Measurements from ENCODE around the gene CAMK2B.

The CAMK2B gene

DNA sequence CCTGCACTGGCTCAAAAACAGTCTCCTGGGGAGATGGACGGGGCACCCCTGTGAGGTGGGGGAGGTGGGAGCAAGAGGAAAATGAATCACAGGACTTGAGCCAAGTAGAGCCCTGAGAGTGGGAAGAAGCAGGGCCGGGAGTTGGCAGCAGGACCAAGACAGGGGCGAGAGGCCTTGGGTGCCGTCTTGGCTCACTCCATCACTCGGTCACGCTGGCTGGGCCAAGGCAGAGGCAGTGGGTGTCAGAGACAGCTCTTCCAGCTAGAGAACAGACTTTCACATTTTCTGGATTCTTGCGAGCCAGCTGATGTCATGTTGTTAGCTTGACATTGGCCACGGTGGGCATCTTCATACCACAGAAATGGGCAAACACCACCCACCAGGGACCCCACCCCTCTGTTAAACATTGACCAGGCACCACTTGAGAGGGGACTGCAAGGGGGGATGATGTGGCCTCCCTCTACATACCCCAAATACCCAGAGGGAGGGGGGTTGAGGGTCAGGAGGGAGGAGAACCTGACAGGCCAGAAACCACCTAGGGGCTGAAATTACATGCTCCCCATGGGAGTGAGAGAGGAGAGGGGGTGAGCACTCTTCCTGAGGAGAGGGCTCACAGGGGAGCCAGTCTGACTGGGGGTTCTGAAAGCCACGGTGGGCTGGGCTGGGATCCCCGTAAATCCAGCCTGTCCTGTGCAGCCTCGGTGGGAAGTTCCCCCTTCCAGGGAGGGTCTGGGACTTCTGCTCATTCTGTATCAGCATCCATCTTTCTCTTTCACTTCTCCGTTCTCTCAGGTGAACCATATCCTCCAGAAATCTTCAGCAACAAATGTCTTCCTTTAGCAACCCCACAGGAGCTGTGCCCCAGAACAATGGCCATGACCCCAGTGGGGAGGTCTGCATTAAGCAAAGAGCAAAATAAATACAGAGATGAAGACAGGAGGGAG, 19.6 kb downstream of the CAMK2B start:
- TF ChIP-seq, protein P1, sequence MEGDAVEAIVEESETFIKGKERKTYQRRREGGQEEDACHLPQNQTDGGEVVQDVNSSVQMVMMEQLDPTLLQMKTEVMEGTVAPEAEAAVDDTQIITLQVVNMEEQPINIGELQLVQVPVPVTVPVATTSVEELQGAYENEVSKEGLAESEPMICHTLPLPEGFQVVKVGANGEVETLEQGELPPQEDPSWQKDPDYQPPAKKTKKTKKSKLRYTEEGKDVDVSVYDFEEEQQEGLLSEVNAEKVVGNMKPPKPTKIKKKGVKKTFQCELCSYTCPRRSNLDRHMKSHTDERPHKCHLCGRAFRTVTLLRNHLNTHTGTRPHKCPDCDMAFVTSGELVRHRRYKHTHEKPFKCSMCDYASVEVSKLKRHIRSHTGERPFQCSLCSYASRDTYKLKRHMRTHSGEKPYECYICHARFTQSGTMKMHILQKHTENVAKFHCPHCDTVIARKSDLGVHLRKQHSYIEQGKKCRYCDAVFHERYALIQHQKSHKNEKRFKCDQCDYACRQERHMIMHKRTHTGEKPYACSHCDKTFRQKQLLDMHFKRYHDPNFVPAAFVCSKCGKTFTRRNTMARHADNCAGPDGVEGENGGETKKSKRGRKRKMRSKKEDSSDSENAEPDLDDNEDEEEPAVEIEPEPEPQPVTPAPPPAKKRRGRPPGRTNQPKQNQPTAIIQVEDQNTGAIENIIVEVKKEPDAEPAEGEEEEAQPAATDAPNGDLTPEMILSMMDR (IDR thresholded peaks at IDR 0.05; ENCODE audit: borderline replicate concordance, insufficient read depth, low read depth, low read length), result no peak

DNA sequence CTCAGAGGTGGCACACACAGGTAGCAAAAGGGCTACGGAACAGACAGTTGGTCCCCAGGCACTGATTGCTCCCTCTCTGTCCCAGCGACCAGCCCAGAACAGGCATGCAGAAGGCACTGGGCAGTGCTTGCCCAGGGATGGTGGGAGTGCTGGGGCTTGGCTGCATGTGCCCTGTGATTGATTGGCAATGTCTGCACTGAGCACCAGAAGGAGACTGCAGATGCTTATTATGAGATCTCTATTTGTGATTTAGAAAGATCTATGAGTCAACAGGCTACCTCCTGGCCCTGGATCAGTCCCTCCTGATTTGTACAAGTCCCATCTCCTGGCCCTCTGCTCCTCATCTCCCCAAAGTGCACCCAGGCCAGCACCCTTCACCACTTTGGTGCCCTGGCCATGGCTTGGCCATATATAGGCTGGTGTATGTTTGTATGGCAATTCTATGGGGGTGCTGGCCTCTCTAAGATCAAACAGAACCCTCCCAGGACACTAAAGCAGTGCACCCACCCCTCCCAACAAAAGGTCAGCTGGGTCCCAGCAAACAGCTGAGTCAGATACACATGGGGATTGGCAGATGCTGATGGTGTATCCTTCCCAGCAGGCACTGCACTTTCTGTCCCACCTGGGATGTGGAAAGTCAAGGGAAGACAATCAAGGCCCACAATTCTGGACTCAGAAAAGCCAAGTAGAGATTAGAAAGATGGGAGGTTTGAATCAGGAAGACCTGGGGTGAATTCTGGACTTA, 30.9 kb downstream of the CAMK2B start:
- H3K4me3 ChIP-seq (ENCODE audit: low read depth, low read length), result no peak overlapping the region
- TF ChIP-seq, protein P1 (IDR thresholded peaks at IDR 0.05; ENCODE audit: borderline replicate concordance, insufficient read depth, low read depth, low read length), result no peak

More for the DNA sequence above, 19.6 kb downstream of the CAMK2B start:
- H3K4me3 ChIP-seq (ENCODE audit: low read depth, low read length), result no peak overlapping the region

DNA sequence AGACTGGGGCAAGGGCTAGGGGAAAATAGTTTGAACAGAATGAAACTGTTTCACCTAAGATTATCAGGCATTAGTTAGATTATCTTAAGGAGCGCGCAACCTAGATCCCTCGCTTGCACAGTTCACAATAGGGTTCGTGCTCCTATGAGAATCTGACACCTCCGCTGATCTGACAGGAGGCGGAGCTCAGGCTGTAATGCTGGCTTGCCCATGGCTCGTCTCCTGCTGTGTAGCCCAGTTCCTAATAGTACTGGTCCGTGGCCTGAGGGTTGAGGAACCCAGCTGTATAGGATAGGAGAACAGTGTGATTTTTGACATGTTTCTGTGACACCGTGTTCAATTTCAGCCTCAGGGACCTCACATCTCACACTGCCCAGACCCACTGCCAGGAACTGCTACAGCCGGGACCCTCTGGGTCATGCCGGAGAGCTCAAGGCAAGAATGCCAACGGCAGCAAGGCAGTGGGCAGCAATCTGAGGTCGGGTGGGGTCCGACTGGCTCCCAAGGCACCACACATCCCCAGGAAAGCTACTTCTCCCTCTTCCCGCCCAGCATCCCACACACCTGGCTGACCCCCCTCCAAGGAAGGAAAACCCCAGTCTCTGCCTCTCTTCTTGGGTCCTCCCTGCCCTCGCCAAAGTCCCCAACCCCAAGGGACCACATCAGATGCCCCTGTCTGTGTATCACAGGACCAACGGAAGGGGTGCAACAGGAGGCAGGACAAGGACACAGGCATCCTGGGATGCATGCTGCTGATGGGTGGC, 31.7 kb downstream of the CAMK2B start:
- H3K4me3 ChIP-seq (ENCODE audit: low read depth, low read length), result no peak overlapping the region
- TF ChIP-seq, protein P1 (IDR thresholded peaks at IDR 0.05; ENCODE audit: borderline replicate concordance, insufficient read depth, low read depth, low read length), result no peak

DNA sequence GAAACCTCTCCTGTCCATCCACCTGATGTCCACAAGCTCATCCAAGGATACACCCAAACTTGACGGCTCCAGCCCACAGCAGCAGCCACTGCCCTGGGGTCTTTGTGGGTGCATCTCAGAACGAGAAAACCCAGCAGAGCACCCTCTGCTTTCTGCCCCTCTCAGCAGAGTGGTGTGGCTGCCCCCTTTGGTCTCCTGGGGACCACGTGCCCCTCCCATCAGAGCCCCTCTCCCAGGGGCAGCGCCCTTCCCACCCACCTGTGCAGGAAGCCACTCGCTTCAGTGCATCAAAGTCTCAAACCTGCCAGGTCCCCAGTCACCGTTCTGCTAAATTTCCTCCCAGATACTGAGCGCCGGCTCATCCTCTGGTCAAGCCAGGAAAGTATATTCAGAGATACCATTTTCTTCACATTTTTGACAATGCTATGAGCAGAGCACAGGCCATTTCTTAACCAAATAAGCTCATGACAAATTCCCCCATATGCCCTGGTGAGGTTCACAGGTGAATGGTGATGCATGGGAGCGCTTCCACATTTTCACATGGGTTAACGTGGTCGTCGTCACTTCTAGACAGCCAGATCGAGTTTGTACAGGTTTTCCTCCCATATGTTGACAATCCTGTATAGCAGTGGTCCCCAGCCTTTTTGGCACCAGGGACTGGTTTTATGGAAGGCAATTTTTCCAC, 32.4 kb downstream of the CAMK2B start:
- TF ChIP-seq, protein P1 (IDR thresholded peaks at IDR 0.05; ENCODE audit: borderline replicate concordance, insufficient read depth, low read depth, low read length), result no peak
- H3K4me3 ChIP-seq (ENCODE audit: low read depth, low read length), result no peak overlapping the region

DNA sequence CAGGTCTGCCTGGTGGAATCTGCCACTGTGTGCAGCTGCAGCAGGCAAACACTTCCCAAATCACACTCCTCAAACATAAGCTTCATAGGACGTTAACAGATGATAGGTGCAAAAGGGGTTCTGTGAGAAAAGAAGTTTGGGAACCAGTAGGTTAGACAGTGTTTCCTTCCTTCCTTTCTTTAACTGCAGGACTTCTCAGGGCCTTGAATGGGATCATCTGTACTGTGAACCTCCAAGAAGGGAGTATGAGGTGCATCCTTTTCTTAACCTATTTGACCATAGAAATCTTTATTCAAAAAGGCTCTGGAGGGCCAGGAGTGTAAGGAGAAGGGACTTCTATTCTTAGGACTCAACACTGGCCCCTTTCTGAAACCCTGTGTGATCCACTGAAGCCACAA, 33.0 kb downstream of the CAMK2B start:
- TF ChIP-seq, protein P1 (IDR thresholded peaks at IDR 0.05; ENCODE audit: borderline replicate concordance, insufficient read depth, low read depth, low read length), result no peak
- H3K4me3 ChIP-seq (ENCODE audit: low read depth, low read length), result no peak overlapping the region

DNA sequence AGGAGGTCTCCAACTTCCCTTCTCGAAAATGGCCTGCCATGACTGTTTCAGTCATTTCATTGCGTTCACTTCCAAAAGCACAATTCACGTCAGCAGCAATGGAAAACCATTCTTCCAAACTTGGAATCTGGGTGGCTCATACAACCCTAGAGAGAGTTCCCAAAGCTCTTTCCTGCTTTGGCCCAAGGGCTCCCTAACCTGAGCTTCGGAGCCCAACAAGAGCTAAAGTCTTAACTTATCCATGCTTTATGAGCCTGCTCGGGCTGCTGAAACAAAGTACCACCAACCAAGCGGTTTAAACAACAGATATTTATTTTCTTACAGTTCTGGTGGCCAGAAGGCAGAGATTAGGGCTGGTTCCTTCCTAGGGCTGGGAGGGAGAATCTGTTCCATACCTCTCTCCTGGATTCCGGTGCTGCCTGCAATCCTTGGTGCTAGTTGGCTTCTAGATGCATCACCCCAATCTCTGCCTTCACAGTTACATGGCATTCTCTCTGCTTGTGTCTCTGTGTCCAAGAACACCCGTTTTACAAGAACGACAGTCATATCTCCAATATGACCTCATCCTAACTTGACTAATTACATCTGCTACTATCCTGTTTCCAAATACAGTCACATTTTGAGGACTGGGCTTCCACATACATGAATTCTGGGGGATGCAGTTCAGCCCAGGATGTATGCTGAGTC, 33.5 kb downstream of the CAMK2B start:
- TF ChIP-seq, protein P1 (IDR thresholded peaks at IDR 0.05; ENCODE audit: borderline replicate concordance, insufficient read depth, low read depth, low read length), result no peak
- H3K4me3 ChIP-seq (ENCODE audit: low read depth, low read length), result no peak overlapping the region

Measured in GM12875 (cell line).